Suprapubic skin (tissue), 4 donors: ENCODE measurements around the gene NFIB.

Source experiments
- CTCF ChIP-seq, 2 donors: fragments of 200-600 bp in 1 of 2; fragments of 450-650 bp in 1 of 2; sonication (generic) in 1 of 2; IDR thresholded peaks; one replicate each; pipeline ENCODE4 v1.5.1; 2016 to 2019; ENCODE audit warnings: antibody characterized with exemption in 2 of 2, mild to moderate bottlenecking in 1 of 2, moderate library complexity in 1 of 2
- EP300 ChIP-seq: sonication (generic); formaldehyde crosslinking; IDR thresholded peaks from one replicate; pipeline ENCODE4 v1.6.1; 2017; ENCODE audit warnings: antibody characterized with exemption
- POLR2A ChIP-seq, 2 donors: fragments of 450-650 bp; IDR thresholded peaks; one replicate each; pipeline ENCODE4 v1.6.1; 2017; ENCODE audit warnings: antibody characterized with exemption in 2 of 2, mild to moderate bottlenecking in 2 of 2, moderate library complexity in 2 of 2
- POLR2AphosphoS5 ChIP-seq, 3 donors: sonication (generic); formaldehyde crosslinking; IDR thresholded peaks; one replicate each; pipeline ENCODE4 v1.6.1; 2017; ENCODE audit warnings: antibody characterized with exemption in 3 of 3

GRCh38 chr9:14301006-14301405 lies 12.9 kb downstream of the NFIB start:
- no peak for TF ChIP-seq POLR2AphosphoS5 (IDR thresholded peaks at IDR 0.05)
- TF ChIP-seq CTCF (IDR thresholded peaks at IDR 0.05), result no peak
- TF ChIP-seq POLR2A (IDR thresholded peaks at IDR 0.05), result no peak
- no peak for TF ChIP-seq EP300
